Measurements from ENCODE around the gene CLDN9.

Gene CLDN9, protein sequence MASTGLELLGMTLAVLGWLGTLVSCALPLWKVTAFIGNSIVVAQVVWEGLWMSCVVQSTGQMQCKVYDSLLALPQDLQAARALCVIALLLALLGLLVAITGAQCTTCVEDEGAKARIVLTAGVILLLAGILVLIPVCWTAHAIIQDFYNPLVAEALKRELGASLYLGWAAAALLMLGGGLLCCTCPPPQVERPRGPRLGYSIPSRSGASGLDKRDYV

GRCh38 chr16:3012828-3013420 is at the start of gene CLDN9:
TSS of gene CLDN9 (plus strand) at chr16:3012923. CDS start at chr16:3013363, 440 bp downstream.
- peak; percentile 43 for DNase-seq

- DNase-seq, result no peak
These were observed 49.5 kb upstream of the CLDN9 start for GRCh38 chr16:2963074-2963722.

DNA sequence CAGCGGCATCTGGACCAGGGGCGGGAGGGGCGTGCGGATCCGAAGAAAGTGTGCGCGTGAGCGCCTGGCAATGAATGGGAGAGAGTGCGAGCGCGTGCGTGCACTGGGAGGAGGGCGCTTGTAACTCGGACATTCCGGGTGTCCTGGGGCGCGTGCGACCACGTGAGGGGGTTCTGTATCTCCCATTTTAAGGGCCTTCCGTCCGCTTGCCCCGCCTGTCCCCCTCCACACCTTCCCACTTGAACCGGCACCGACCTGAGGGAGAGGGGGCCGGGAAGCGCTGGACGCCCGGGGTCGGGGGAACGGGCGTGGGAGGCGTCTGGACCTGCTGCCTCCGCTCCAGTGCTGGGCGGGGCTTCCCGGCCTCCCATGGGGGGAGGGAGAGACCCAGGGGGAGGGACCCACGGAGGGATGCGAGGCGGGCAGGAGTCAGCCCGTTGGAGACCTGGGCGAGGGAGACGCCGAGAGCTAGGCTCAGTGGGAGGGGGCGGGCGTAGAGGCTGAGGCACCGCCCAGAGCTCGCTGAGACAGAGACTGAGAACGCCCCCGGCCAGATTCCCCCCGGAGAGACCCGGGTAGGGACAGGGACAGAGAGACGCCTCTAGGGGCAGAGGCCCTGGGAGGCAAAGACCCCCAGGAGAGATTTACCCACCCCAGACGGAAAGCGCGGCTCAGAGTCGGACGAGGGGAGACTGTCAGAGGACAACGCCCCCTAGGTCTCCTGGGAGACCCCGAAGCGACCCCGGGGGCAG is 48.8 kb upstream of the CLDN9 start, which contains the start of gene KREMEN2:
KREMEN2 (plus strand) TSS at position 553 of the 752 bp plus-strand sequence. CDS start 246 bp downstream, outside the sequence.
- no peak for DNase-seq

- DNase-seq, result peak; percentile 19
These were observed 48.0 kb upstream of the CLDN9 start for GRCh38 chr16:2964475-2965336.

DNA sequence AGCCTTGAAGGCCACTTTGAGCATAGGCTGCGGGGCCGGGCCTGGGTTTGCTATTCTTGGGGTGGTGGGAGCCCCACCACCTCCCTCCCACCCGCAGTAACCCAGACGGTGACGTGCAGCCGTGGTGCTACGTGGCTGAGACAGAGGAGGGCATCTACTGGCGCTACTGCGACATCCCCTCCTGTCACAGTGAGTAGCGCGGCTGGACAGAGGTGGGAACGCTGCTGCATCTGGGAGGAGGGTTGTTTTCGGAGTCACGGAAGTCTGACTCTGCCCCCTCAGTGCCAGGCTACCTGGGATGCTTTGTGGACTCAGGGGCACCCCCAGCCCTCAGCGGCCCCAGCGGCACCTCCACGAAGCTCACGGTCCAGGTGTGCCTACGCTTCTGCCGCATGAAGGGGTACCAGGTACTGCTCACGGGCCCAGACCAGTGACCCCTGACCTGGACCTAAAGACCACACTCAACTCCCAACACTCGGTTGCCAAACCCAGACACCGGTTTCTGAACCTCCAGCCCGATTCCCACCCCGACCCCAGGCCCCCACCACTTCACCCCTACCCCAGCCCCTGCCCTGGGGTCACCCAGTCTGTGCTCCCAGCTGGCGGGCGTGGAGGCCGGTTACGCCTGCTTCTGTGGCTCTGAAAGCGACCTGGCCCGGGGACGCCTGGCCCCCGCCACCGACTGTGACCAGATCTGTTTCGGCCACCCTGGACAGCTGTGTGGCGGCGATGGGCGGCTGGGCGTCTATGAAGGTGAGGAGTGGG is 46.5 kb upstream of the CLDN9 start:
- no peak for DNase-seq

GRCh38 chr16:2966808-2967191 is 45.9 kb upstream of the CLDN9 start:
- DNase-seq, result no peak

DNA sequence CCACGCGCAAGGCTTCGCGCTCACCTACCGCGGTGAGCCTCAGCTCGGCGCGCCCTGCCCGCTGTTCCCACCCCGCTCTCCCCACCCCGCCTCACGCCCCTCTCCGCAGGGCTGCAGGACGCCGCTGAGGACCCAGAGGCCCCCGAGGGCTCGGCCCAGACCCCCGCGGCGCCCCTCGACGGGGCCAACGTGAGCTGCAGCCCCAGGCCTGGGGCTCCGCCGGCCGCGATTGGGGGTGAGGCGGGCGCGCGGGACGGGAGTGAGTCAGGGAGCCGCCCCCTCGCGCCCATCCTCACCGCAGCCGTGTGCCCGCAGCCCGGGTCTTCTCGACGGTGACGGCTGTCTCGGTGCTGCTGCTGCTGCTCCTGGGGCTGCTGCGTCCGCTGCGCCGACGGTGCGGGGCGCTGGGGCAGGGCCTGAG is 45.5 kb upstream of the CLDN9 start:
- no peak for DNase-seq

DNA sequence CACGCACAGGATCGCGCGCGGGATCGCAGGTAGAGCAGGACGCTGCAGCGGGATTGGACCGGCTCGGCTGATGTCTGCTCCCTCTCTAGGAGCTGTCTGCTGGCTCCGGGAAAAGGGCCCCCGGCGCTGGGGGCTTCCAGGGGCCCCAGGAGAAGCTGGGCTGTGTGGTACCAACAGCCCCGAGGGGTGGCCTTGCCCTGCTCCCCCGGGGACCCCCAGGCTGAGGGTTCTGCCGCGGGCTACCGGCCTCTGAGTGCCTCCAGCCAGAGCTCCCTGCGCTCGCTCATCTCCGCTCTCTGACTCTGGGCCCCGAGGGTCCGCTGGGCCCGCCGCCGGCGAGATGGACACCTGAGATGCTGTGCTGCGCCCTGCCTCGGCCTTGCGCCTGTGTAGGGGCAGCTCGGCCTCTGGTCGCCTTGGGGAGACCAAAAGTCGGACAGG is 45.0 kb upstream of the CLDN9 start:
- no peak for DNase-seq

DNA sequence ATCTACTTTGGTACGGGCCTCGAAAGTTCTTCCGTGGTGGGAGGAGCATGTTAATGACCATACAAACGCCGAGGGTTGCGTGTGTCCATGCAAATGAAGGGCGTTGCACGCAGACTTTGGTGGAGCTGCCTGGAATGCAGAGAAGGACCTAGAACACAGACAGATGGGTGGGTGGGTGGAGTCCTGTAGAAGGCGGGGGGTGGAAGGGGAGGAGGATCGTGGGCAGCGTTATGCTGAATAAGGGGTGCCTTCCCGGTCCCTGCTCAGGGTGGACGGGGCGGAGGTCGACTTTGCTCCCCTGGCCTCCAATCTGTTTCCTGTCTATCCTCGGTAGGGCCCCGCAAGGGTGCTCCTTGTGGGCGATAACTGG is 44.4 kb upstream of the CLDN9 start:
- no peak for DNase-seq

DNA sequence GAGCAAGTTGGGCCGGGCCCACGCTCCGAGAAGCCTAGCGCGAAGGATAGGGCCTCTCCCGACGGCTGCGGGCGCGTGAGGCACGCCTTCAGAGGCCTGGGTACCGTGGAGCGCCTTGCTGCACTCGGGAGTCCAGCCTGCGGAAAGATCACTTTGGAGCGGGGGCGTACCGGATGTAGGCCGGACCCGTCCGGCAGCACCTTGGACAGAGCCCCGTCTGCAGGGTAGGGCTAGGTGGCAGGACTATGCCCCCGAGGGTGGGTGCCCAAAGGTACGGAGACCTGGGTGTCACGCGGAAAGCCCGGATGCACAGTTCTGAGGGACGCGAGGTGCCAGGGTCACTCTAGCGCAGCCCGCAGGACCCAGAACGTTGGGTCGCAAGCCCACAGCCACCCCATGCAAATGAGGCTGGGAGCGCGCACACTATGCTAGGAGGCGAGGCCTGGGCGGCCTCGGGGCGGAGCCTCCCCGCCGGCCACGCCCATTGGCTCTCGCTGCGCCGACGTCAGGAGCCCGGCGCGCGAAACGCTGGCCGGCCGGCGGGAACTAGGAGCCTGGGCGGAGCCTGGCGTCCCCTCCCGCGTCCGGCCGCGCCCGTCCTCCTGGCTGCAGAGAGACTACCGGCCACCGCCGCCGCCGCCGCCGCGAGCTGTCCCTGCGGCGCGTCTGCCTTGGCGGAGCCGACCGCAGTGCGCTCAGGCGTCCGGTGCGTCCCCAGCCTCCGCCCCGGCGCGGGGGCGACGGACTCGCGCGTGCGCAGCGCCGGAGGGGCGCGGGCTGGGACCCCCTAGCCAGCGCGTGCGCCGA is 43.8 kb upstream of the CLDN9 start, which contains the start of gene PAQR4:
PAQR4 (plus strand) TSS at position 611 of the 807 bp plus-strand sequence. CDS start 327 bp downstream, outside the sequence.
- DNase-seq, result peak; percentile 87

DNA sequence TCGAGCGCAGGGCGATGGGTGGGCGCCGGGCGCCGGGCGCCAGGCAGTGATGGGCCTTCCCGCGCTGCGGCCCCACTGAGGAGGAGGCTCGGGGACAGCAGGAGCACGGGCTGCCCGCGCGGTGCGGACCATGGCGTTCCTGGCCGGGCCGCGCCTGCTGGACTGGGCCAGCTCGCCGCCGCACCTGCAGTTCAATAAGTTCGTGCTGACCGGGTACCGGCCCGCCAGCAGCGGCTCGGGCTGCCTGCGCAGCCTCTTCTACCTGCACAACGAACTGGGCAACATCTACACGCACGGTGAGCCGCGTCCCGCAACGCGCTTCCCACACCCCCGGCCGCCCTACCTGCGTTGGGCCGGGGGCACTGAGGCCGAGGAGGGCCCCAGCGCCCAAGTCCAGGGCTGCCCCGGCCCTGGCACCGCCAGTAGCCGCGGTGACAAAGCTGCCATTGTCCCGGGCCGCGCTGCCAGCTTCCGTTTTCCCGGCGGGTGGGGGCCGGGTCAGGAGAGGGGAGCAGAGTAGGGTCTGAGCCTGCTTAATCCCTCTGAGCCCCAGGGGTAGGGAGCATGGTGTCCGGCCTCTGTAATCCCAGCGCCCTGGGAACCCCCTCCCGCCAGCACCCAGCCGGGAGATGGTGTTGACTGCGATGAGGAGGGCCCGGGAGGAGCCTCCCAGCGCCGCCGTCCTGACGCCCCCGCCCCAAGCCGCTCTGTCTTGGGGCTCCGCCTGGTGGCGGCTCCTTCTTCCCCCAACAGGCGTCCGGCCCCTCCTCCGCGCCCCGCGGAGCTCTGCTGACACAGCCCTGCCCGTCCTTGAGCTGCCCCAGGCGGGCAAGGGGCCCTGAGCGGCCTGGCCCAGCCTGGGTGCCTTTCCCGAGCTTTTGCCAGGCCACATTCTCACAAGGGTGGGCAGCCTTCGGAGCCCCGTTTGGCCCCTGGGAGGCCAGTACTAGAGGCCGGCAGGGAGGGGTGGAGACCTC is 42.9 kb upstream of the CLDN9 start:
- DNase-seq, result no peak

- DNase-seq, result no peak
These were observed 42.2 kb upstream of the CLDN9 start for GRCh38 chr16:2970563-2970962.

GRCh38 chr16:2971134-2971984 is 41.4 kb upstream of the CLDN9 start:
- DNase-seq, result no peak

DNA sequence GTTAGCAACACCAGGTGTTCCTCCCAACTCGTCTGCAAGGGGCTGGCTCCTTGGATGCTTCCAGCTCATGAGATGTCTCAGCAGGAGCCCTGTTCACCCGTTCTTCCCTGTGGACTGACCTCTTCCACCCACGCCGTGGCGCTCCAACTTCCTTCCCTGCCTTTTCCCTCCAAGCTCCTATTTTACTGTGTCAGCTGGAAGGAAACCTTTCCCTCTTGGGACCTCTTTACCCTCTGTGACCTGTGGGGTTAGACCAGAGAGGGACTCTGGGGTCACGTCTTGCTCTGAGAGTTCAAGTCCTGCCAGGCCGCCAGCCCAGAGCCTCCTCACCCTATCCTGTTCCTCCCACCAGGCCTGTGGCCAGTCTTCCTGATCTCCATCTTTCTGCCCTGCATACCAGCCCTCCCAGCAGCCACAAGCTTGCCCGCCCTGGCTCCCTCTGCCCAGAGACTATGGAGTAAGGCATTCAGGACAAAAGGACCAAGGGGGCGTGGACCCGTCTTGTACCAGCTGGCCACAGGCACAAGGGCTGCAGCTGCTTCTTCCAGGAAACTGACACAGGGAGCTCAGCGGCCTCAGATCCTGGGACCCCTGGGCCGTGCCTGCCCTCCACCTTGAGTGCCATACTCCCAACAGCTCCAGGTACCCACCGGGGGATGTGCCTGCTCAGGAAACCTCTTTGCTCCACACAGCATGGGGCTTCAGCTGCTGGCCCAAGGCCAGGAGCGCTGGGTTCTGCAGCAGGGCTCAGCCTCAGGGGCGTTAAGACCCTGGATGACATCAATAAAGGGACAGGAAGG is 40.5 kb upstream of the CLDN9 start:
- no peak for DNase-seq

DNA sequence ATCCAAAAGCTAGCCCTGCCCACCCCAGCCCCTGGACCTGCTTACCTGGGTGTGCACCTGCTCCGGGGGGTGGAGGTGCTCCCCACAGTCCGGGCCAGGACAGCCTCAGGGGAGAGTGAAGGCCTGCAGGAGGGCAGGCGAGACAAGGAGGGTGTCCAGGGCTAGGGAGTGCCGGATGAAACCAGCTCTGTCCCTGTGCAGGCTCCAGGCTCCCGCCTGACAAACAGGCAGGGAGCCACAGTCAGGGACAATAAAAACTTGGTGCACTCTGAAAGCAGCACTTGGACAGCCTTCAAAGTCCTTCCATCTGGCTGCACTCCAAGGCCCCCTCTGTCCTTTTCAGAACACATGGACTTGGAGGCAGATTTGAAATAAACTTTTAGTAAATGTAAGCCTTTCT is 39.6 kb upstream of the CLDN9 start:
- no peak for DNase-seq

GRCh38 chr16:2973605-2974318 is 39.0 kb upstream of the CLDN9 start:
- no peak for DNase-seq
